Stimulated activated effector memory CD8-positive, alpha-beta T cell treated with anti-CD3 and anti-CD28 coated beads, Interleukin-12 subunit alpha, Interleukin-12 subunit beta, amount 100 ng/mL, for 72 hours (primary cell): ENCODE measurements around the gene MKX.
A peak's percentile ranks its signal among the peaks of the same experiment; 100 is the strongest.

Experiments
- ATAC-seq: fragments of 150-1000 bp; cut with Tn5 transposase; 2 replicates; pipeline ENCODE4 v1.10.0; 2021
- DNase-seq, 2 donors: peaks; one replicate each; pipeline ENCODE4 v3.0.0; 2021 to 2022; ENCODE audit warnings: low spot score in 2 of 2
- H3K27ac Mint-ChIP-seq: one replicate; pipeline ENCODE4 v1.8.0; 2022; ENCODE audit warnings: mild to moderate bottlenecking, mixed read lengths
- H3K36me3 Mint-ChIP-seq: one replicate; pipeline ENCODE4 v1.8.0; 2022; ENCODE audit warnings: mild to moderate bottlenecking, mixed read lengths
- H3K4me1 Mint-ChIP-seq: one replicate; pipeline ENCODE4 v1.8.0; 2022; ENCODE audit warnings: mixed read lengths
- H3K4me3 Mint-ChIP-seq: one replicate; pipeline ENCODE4 v1.8.0; 2022; ENCODE audit warnings: mild to moderate bottlenecking, mixed read lengths
- H3K9me3 Mint-ChIP-seq: one replicate; pipeline ENCODE4 v1.8.0; 2022; ENCODE audit warnings: mixed read lengths

The MKX gene

DNA sequence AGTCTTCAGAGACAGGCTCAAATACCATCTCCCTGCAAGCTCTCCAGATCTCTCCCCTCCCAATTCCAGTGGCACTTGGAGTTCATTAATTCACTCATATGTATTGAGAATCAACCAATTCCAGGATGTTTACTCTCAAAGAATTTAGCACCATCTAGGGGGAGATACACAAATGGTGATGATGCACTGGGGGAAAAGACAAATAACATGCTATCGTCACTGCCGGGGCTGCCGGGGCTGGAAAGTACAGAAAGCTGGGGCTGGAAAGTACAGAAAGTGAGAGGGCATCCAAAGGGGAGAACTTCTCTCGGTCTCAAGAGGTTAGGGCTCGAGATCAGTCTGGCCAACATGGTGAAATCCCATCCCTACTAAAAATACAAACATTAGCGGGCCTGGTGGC is 118.7 kb downstream of the MKX start:
- no peaks in the 10 kb centered on the region for H3K4me1 Mint-ChIP-seq
- no peak overlapping the region for H3K4me3 Mint-ChIP-seq
- H3K27ac Mint-ChIP-seq = no peak overlapping the region
- DNase-seq = peak in 1 of 2 donors; percentile 20
- no peak for ATAC-seq
- no peaks in the 10 kb centered on the region for H3K36me3 Mint-ChIP-seq
- H3K9me3 Mint-ChIP-seq = no peaks in the 10 kb centered on the region

DNA sequence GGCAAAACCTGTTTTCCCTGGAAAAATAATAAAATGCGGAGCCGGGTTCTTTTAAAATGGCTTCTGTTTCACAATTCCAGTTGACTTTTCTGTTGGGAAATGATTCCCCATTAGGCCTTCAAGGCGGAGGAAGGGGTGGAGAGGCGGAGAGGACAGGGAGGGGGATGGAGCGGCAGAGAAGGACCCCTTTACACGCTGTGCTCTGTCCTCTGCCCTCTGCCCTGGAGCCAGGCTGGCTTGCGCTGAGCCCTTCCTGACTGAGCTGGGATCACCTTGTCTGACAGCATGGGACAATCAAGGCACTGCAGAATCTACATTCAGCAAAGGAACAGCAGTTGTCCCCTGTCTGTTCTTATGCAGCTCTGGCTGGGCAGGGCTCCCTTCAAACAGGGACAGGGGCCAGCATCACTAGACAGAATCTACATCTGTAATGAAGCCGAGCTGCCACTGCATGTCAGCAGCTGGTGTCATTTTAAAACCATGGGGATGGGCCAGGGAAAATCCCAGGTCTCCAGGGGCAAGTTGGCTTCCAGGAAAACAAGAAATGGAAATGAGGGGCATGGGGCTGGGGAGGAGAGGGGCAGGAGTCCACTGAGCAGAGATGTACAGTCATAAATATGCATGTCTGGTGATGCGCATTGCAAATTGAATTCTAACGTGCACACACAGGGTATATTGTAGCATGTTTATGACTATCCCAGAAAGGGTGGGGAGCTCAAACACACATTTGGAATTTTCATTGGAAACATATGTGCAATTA is 120.0 kb downstream of the MKX start:
- DNase-seq (peak in 1 of 2 donors; percentile 36), ATAC-seq (no peak)
- no peak overlapping the region for H3K4me3 Mint-ChIP-seq
- H3K4me1 Mint-ChIP-seq = no peaks in the 10 kb centered on the region
- no peaks in the 10 kb centered on the region for H3K36me3 Mint-ChIP-seq
- no peaks in the 10 kb centered on the region for H3K9me3 Mint-ChIP-seq
- no peak overlapping the region for H3K27ac Mint-ChIP-seq

DNA sequence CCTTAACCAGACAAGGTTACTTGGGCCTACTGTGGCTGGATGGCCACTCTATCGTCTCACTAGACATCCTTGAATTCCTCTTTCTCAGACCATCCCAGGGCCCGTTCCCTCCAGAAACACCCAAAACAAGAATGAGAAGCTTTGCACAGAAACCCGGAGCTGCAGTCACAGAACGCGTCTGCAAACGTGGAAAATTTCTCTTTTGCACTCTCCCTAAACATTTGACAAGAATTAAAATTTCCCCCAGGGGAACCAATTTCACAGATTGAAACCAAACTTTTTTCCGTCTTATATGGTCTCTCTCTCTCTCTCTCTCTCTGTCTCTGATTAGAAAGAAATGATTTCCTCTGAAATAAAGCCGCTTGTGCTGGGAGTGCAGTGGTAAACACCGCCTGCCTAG is 120.7 kb downstream of the MKX start:
- H3K27ac Mint-ChIP-seq = no peak overlapping the region
- DNase-seq (peak in 1 of 2 donors; percentile 4), ATAC-seq (no peak)
- H3K4me1 Mint-ChIP-seq = no peaks in the 10 kb centered on the region
- no peaks in the 10 kb centered on the region for H3K36me3 Mint-ChIP-seq
- no peak overlapping the region for H3K4me3 Mint-ChIP-seq
- no peaks in the 10 kb centered on the region for H3K9me3 Mint-ChIP-seq
